Mesenchymal stem cell (in vitro differentiated cells and primary cell): ENCODE data around the gene MRPL51.

Experiments
- DNase-seq: peaks from one replicate; pipeline ENCODE4 v3.0.0-alpha.2; 2013
- H2AFZ ChIP-seq: one replicate; pipeline ENCODE4 v1.6.1; 2013; ENCODE audit warnings: low read depth, mild to moderate bottlenecking, control low read depth, inconsistent platforms, low read length, moderate library complexity
- H2AK5ac ChIP-seq: 2 replicates; pipeline ENCODE4 v1.6.1; 2013; ENCODE audit warnings: low read length, moderate library complexity, mild to moderate bottlenecking, inconsistent platforms; ENCODE audit not compliant: severe bottlenecking
- H2BK120ac ChIP-seq: one replicate; pipeline ENCODE4 v1.6.1; 2013; ENCODE audit warnings: low read depth, mild to moderate bottlenecking, inconsistent platforms, low read length, moderate library complexity
- H2BK12ac ChIP-seq, 2 experiments: one replicate each; pipeline ENCODE4 v1.6.1; 2013; ENCODE audit warnings: inconsistent platforms in 2 of 2, low read length in 2 of 2, mild to moderate bottlenecking in 2 of 2, moderate library complexity in 2 of 2, control low read depth in 1 of 2
- H2BK15ac ChIP-seq: one replicate; pipeline ENCODE4 v1.6.1; 2013; ENCODE audit warnings: mild to moderate bottlenecking, low read depth, inconsistent platforms; ENCODE audit not compliant: poor library complexity, severe bottlenecking
- H2BK5ac ChIP-seq: 2 replicates; pipeline ENCODE4 v1.6.1; 2013; ENCODE audit warnings: low read depth, mild to moderate bottlenecking, low read length, control low read depth, inconsistent platforms; ENCODE audit not compliant: poor library complexity, severe bottlenecking
- H3K14ac ChIP-seq, 2 experiments: one replicate each; pipeline ENCODE4 v1.6.1; 2013; ENCODE audit warnings: inconsistent platforms in 2 of 2, low read length in 2 of 2, control low read depth in 1 of 2, mild to moderate bottlenecking in 1 of 2, moderate library complexity in 1 of 2
- H3K18ac ChIP-seq, 2 experiments: one replicate each; pipeline ENCODE4 v1.6.1; 2013; ENCODE audit warnings: inconsistent platforms in 2 of 2, low read length in 2 of 2, control low read depth in 1 of 2, low read depth in 1 of 2, mild to moderate bottlenecking in 1 of 2
- H3K23ac ChIP-seq, 2 experiments: one replicate each; pipeline ENCODE4 v1.6.1; 2013; ENCODE audit warnings: inconsistent platforms in 2 of 2, low read length in 2 of 2, mild to moderate bottlenecking in 2 of 2, moderate library complexity in 2 of 2, control low read depth in 1 of 2
- H3K27ac ChIP-seq: 2 replicates; pipeline ENCODE4 v1.5.1; 2013; ENCODE audit warnings: mild to moderate bottlenecking, moderate library complexity, low read length, control low read depth, inconsistent platforms; ENCODE audit not compliant: poor library complexity, severe bottlenecking
- H3K27me3 ChIP-seq, 2 experiments: 2 replicates each; pipeline versions ENCODE4 v1.6.1 to v1.7.0; 2013; ENCODE audit warnings: low read length in 2 of 2, mild to moderate bottlenecking in 2 of 2, moderate library complexity in 2 of 2, control low read depth in 1 of 2, inconsistent platforms in 1 of 2; ENCODE audit not compliant: control insufficient read depth in 1 of 2, insufficient read depth in 1 of 2
- H3K36me3 ChIP-seq, 2 experiments: 2 replicates each; pipeline versions ENCODE4 v1.6.1 to v1.7.0; 2013; ENCODE audit warnings: low read length in 2 of 2, control low read depth in 1 of 2, inconsistent platforms in 1 of 2, low read depth in 1 of 2, mild to moderate bottlenecking in 1 of 2; ENCODE audit not compliant: insufficient read depth in 2 of 2, control insufficient read depth in 1 of 2
- H3K4ac ChIP-seq, 2 experiments: one replicate each; pipeline ENCODE4 v1.6.1; 2013; ENCODE audit warnings: inconsistent platforms in 2 of 2, low read length in 2 of 2, mild to moderate bottlenecking in 2 of 2, moderate library complexity in 2 of 2, control low read depth in 1 of 2, low read depth in 1 of 2
- H3K4me1 ChIP-seq: 2 replicates; pipeline ENCODE4 v1.6.1; 2013; ENCODE audit warnings: low read depth, low read length, control low read depth; ENCODE audit not compliant: control insufficient read depth, insufficient read depth
- H3K4me2 ChIP-seq: 2 replicates; pipeline ENCODE4 v1.6.1; 2013; ENCODE audit warnings: low read length, mild to moderate bottlenecking, inconsistent platforms; ENCODE audit not compliant: poor library complexity, severe bottlenecking
- H3K4me3 ChIP-seq, 2 experiments: 2 replicates each; pipeline versions ENCODE4 v1.5.1 to v1.7.0; 2013; ENCODE audit warnings: low read length in 2 of 2, mild to moderate bottlenecking in 2 of 2, control low read depth in 1 of 2, low read depth in 1 of 2; ENCODE audit not compliant: insufficient read depth in 1 of 2
- H3K79me1 ChIP-seq: replicated peaks from 2 replicates; pipeline ENCODE4 v1.6.1; 2013; ENCODE audit warnings: mild to moderate bottlenecking, control low read depth, low read length, inconsistent platforms; ENCODE audit not compliant: poor library complexity, severe bottlenecking
- H3K9ac ChIP-seq: 2 replicates; pipeline ENCODE4 v1.7.0; 2013; ENCODE audit warnings: mild to moderate bottlenecking, low read length, moderate library complexity
- H3K9me3 ChIP-seq: 2 replicates; pipeline ENCODE4 v1.7.0; 2013; ENCODE audit warnings: mild to moderate bottlenecking, low read length; ENCODE audit not compliant: control insufficient read depth
- H4K8ac ChIP-seq: one replicate; pipeline ENCODE4 v1.6.1; 2013; ENCODE audit warnings: inconsistent platforms, mild to moderate bottlenecking, low read length, moderate library complexity
- H4K91ac ChIP-seq: one replicate; pipeline ENCODE4 v1.6.1; 2013; ENCODE audit warnings: mild to moderate bottlenecking, low read length, inconsistent platforms
- WGBS: methylation state at CpG from one replicate; pipeline ENCODE4 v1.1.7; 2013; ENCODE audit warnings: mixed read lengths; 5-methylcytosine and 5-hydroxymethylcytosine counted together

Gene MRPL51

GRCh38 chr12:6540181-6540877 is 47.3 kb upstream of the MRPL51 start:
- H3K36me3 ChIP-seq = peaks cover 77 to 84% of the 10 kb centered on the region in 2 experiments
- peaks cover 17% of the 10 kb centered on the region for H3K79me1 ChIP-seq
- H4K8ac ChIP-seq = peak overlapping the region; percentile 15
- H2BK120ac ChIP-seq = peak overlapping the region; percentile 12
- H3K9me3 ChIP-seq = no peaks in the 10 kb centered on the region
- H2BK12ac ChIP-seq = peak overlapping the region; percentile 2 to 44
- H2BK5ac ChIP-seq = peak overlapping the region; percentile 10
- H3K14ac ChIP-seq = peak overlapping the region in 1 of 2 experiments; percentile 19
- H2BK15ac ChIP-seq = peak overlapping the region; percentile 39
- WGBS = 12% methylated on average over 32 of the region's 35 CpGs
- no peak overlapping the region for H3K4me3 ChIP-seq
- peak overlapping the region; percentile 56 for H3K9ac ChIP-seq
- H3K4me2 ChIP-seq = no peak overlapping the region
- peak overlapping the region; percentile 41 for H4K91ac ChIP-seq
- H2AK5ac ChIP-seq = no peak overlapping the region
- H2AFZ ChIP-seq = no peak overlapping the region
- H3K4me1 ChIP-seq = peaks cover 38% of the 10 kb centered on the region
- peak overlapping the region in 1 of 2 experiments; percentile 63 for H3K23ac ChIP-seq
- H3K27ac ChIP-seq = peak overlapping the region; percentile 41
- peak overlapping the region; percentile 41 to 90 for H3K18ac ChIP-seq
- no peaks in the 10 kb centered on the region for H3K27me3 ChIP-seq
- DNase-seq = peak; percentile 95
- H3K4ac ChIP-seq = peak overlapping the region in 1 of 2 experiments; percentile 45

- peaks cover 17% of the 10 kb centered on the region for H3K79me1 ChIP-seq
- no peaks in the 10 kb centered on the region for H3K9me3 ChIP-seq
- no peak overlapping the region for H3K4me2 ChIP-seq
- H3K23ac ChIP-seq = no peak overlapping the region
- peak overlapping the region; percentile 39 for H2BK15ac ChIP-seq
- peak overlapping the region in 1 of 2 experiments; percentile 90 for H3K18ac ChIP-seq
- H4K91ac ChIP-seq = no peak overlapping the region
- no peak overlapping the region for H3K4ac ChIP-seq
- peak overlapping the region; percentile 56 for H3K9ac ChIP-seq
- no peaks in the 10 kb centered on the region for H3K27me3 ChIP-seq
- DNase-seq = peak; percentile 67
- H2AK5ac ChIP-seq = no peak overlapping the region
- peak overlapping the region in 1 of 2 experiments; percentile 19 for H3K14ac ChIP-seq
- H3K36me3 ChIP-seq = peaks cover 80% of the 10 kb centered on the region in 2 experiments
- H4K8ac ChIP-seq = no peak overlapping the region
- H3K27ac ChIP-seq = peak overlapping the region; percentile 41
- peaks cover 38% of the 10 kb centered on the region for H3K4me1 ChIP-seq
- no peak overlapping the region for H2BK120ac ChIP-seq
- H2BK12ac ChIP-seq = peak overlapping the region; percentile 2 to 44
- H2AFZ ChIP-seq = no peak overlapping the region
- no peak overlapping the region for H3K4me3 ChIP-seq
- H2BK5ac ChIP-seq = no peak overlapping the region
- WGBS = 80% methylated on average over 14 of the region's 14 CpGs
These were observed 46.7 kb upstream of the MRPL51 start for GRCh38 chr12:6539707-6540134.

GRCh38 chr12:6539314-6539682 is 46.2 kb upstream of the MRPL51 start:
- Histone ChIP-seq H2AK5ac (no peak overlapping the region), H3K18ac (no peak overlapping the region), H3K14ac (no peak overlapping the region), H3K9ac (no peak overlapping the region), H3K4me2 (no peak overlapping the region), H2BK12ac (no peak overlapping the region), H4K8ac (no peak overlapping the region), H2BK15ac (no peak overlapping the region), H3K27me3 (no peaks in the 10 kb centered on the region), H3K4me1 (peaks cover 38% of the 10 kb centered on the region), H3K9me3 (no peaks in the 10 kb centered on the region), H2BK120ac (no peak overlapping the region), H2BK5ac (no peak overlapping the region), H3K36me3 (peaks cover 76% of the 10 kb centered on the region in 2 experiments), H2AFZ (no peak overlapping the region), H3K4me3 (no peak overlapping the region), H3K27ac (no peak overlapping the region), H3K4ac (no peak overlapping the region), H4K91ac (no peak overlapping the region), H3K79me1 (peaks cover 14% of the 10 kb centered on the region), H3K23ac (no peak overlapping the region)
- peak; percentile 70 for DNase-seq
- WGBS = 92% methylated on average over 4 of the region's 5 CpGs

GRCh38 chr12:6538420-6539313 is 45.6 kb upstream of the MRPL51 start:
- H3K4me2 ChIP-seq = no peak overlapping the region
- no peak overlapping the region for H3K18ac ChIP-seq
- H2BK12ac ChIP-seq = no peak overlapping the region
- no peak overlapping the region for H3K4me3 ChIP-seq
- H3K9me3 ChIP-seq = no peaks in the 10 kb centered on the region
- H2AK5ac ChIP-seq = no peak overlapping the region
- peaks cover 71 to 72% of the 10 kb centered on the region in 2 experiments for H3K36me3 ChIP-seq
- no peak overlapping the region for H2BK5ac ChIP-seq
- H3K27me3 ChIP-seq = no peaks in the 10 kb centered on the region
- H3K23ac ChIP-seq = no peak overlapping the region
- H2BK15ac ChIP-seq = no peak overlapping the region
- peak overlapping the region; percentile 96 for H3K9ac ChIP-seq
- H3K14ac ChIP-seq = no peak overlapping the region
- H3K4me1 ChIP-seq = peaks cover 38% of the 10 kb centered on the region
- H3K79me1 ChIP-seq = peaks cover 14% of the 10 kb centered on the region
- no peak overlapping the region for H2BK120ac ChIP-seq
- H2AFZ ChIP-seq = no peak overlapping the region
- H3K4ac ChIP-seq = no peak overlapping the region
- DNase-seq = peak; percentile 69
- H4K8ac ChIP-seq = no peak overlapping the region
- H3K27ac ChIP-seq = peak overlapping the region; percentile 24
- WGBS = 62% methylated on average over 24 of the region's 24 CpGs
- no peak overlapping the region for H4K91ac ChIP-seq
